Measurements from ENCODE around the gene HOXA6. TPM values are rescaled to one million over a fixed set of nuclear protein-coding genes. Genes with fewer than 3 reads are reported as not detected.

HOXA6 gene
- total RNA-seq, 2 experiments from 2014 or later = not detected

- ATAC-seq (no peak), DNase-seq (no peak)
- ChIA-PET POLR2A (interaction anchor here (0.8 to 0.9 kb wide), 2 partner anchors 13 to 14 kb away, joined by 3 to 4 read pairs; partner anchors contain the start of gene HOXA9), CTCF (interaction anchor here (1.0 to 6.2 kb wide), 6 partner anchors 10 to 469 kb away, joined by 3 to 63 read pairs (median 4); no protein-coding TSS in a partner anchor)
- no peak within 1 kb of the TSS for H3K27ac Mint-ChIP-seq
- TF ChIP-seq CTCF (IDR thresholded peaks at IDR 0.05) = no peak
- H3K36me3 Mint-ChIP-seq (ENCODE audit: low read depth) = no peaks in the 10 kb centered on the region
- H3K27me3 Mint-ChIP-seq = peaks cover 85% of the 10 kb centered on the region
- no peaks in the 10 kb centered on the region for H3K9me3 Mint-ChIP-seq
- peaks cover 42% of the 10 kb centered on the region for H3K4me1 Mint-ChIP-seq (ENCODE audit: low read depth)
- intact Hi-C loops (cut with micrococcal nuclease) = no loop called here
- peak within 1 kb of the TSS; percentile 59 for H3K4me3 Mint-ChIP-seq
These were observed 4.6 kb upstream of the HOXA6 start, which contains the start of gene HOXA3 for GRCh38 chr7:27151931-27152815. Gene HOXA3 (minus strand): TSS chr7:27152583. CDS start chr7:27110640, 41,943 bp downstream.

GRCh38 chr7:27151341-27151930, 3.9 kb upstream of the HOXA6 start:
- intact Hi-C loops (cut with micrococcal nuclease) = no loop called here
- no peak for TF ChIP-seq CTCF (IDR thresholded peaks at IDR 0.05)
- H3K4me1 Mint-ChIP-seq (ENCODE audit: low read depth) = peaks cover 38% of the 10 kb centered on the region
- DNase-seq (no peak), ATAC-seq (no peak)
- peak overlapping the region; percentile 59 for H3K4me3 Mint-ChIP-seq
- ChIA-PET CTCF (interaction anchor here (0.8 to 6.2 kb wide), 13 partner anchors 10 to 469 kb away, joined by 3 to 63 read pairs (median 6); no protein-coding TSS in a partner anchor), POLR2A (no interaction called here)
- H3K9me3 Mint-ChIP-seq = no peaks in the 10 kb centered on the region
- no peak overlapping the region for H3K27ac Mint-ChIP-seq
- peaks cover 87% of the 10 kb centered on the region for H3K27me3 Mint-ChIP-seq
- no peaks in the 10 kb centered on the region for H3K36me3 Mint-ChIP-seq (ENCODE audit: low read depth)

GRCh38 chr7:27150568-27151340, 3.2 kb upstream of the HOXA6 start:
- Mint-ChIP-seq H3K36me3 (ENCODE audit: low read depth) (no peaks in the 10 kb centered on the region), H3K27me3 (peaks cover 88% of the 10 kb centered on the region), H3K4me3 (peak overlapping the region; percentile 59), H3K4me1 (ENCODE audit: low read depth) (peaks cover 33% of the 10 kb centered on the region), H3K9me3 (no peaks in the 10 kb centered on the region), H3K27ac (no peak overlapping the region)
- POLR2A ChIA-PET = no interaction called here
- TF ChIP-seq CTCF (IDR thresholded peaks at IDR 0.05) = peak; percentile 93
- intact Hi-C loops (cut with micrococcal nuclease) = no loop called here
- CTCF ChIA-PET = interaction anchor here (0.7 to 6.2 kb wide), 28 partner anchors 8 to 889 kb away, joined by 3 to 63 read pairs (median 4); no protein-coding TSS in a partner anchor
- peak; percentile 75 for DNase-seq
- peak; percentile 87 for ATAC-seq

GRCh38 chr7:27149842-27150567, 2.4 kb upstream of the HOXA6 start:
- Mint-ChIP-seq H3K27me3 (peaks cover 83% of the 10 kb centered on the region), H3K4me1 (ENCODE audit: low read depth) (peaks cover 27% of the 10 kb centered on the region), H3K36me3 (ENCODE audit: low read depth) (no peaks in the 10 kb centered on the region), H3K27ac (no peak overlapping the region), H3K9me3 (no peaks in the 10 kb centered on the region), H3K4me3 (peak overlapping the region; percentile 59)
- intact Hi-C loops (cut with micrococcal nuclease) = no loop called here
- ChIA-PET POLR2A (no interaction called here), CTCF (interaction anchor here (0.6 to 6.2 kb wide), 30 partner anchors 9 to 890 kb away, joined by 3 to 63 read pairs (median 3); no protein-coding TSS in a partner anchor)
- DNase-seq = no peak
- no peak for ATAC-seq
- TF ChIP-seq CTCF (IDR thresholded peaks at IDR 0.05) = no peak
